GM23248 (cell line): ENCODE data around the gene LIMS2. TPM values are rescaled to one million over a fixed set of nuclear protein-coding genes. Genes with fewer than 3 reads are reported as not detected.

Experiments
- DNase-seq: peaks from one replicate; pipeline ENCODE4 v3.0.0-alpha.2; 2015
- H2AFZ ChIP-seq: fragments of 200-600 bp; sonication (generic); 2 replicates; pipeline ENCODE4 v1.6.1; 2016; ENCODE audit warnings: antibody characterized with exemption
- H3F3A ChIP-seq: fragments of 200-600 bp; sonication (generic); 2 replicates; pipeline ENCODE4 v1.6.1; 2016; ENCODE audit warnings: mild to moderate bottlenecking, antibody characterized with exemption, mixed run types; ENCODE audit not compliant: insufficient read depth
- H3K27ac ChIP-seq: fragments of 200-600 bp; sonication (generic); 2 replicates; pipeline ENCODE4 v1.5.1; 2016; ENCODE audit warnings: mild to moderate bottlenecking
- H3K27me3 ChIP-seq: fragments of 200-600 bp; sonication (generic); replicated peaks from 2 replicates; pipeline ENCODE4 v1.6.1; 2016; ENCODE audit warnings: mild to moderate bottlenecking; ENCODE audit not compliant: insufficient read depth
- H3K36me3 ChIP-seq: fragments of 200-600 bp; sonication (generic); 2 replicates; pipeline ENCODE4 v1.6.1; 2016; ENCODE audit warnings: low read depth, mild to moderate bottlenecking
- H3K4me1 ChIP-seq: fragments of 200-600 bp; sonication (generic); 2 replicates; pipeline ENCODE4 v1.6.1; 2016; ENCODE audit warnings: mild to moderate bottlenecking; ENCODE audit not compliant: insufficient read depth
- H3K4me2 ChIP-seq: fragments of 200-600 bp; sonication (generic); one replicate; pipeline ENCODE4 v1.6.1; 2016; ENCODE audit warnings: mild to moderate bottlenecking; ENCODE audit not compliant: unreplicated experiment
- H3K4me3 ChIP-seq: fragments of 200-600 bp; sonication (generic); 2 replicates; pipeline ENCODE4 v1.5.1; 2016; ENCODE audit warnings: mild to moderate bottlenecking
- H3K79me2 ChIP-seq: fragments of 200-600 bp; sonication (generic); 2 replicates; pipeline ENCODE4 v1.6.1; 2016; ENCODE audit warnings: mild to moderate bottlenecking; ENCODE audit not compliant: insufficient read depth
- H3K9ac ChIP-seq: fragments of 200-600 bp; sonication (generic); 2 replicates; pipeline ENCODE4 v1.6.1; 2016; ENCODE audit warnings: mild to moderate bottlenecking
- H3K9me2 ChIP-seq: fragments of 200-600 bp; sonication (generic); 2 replicates; pipeline ENCODE4 v1.6.1; 2016; ENCODE audit warnings: mixed run types, mild to moderate bottlenecking, moderate library complexity; ENCODE audit not compliant: insufficient read depth
- H3K9me3 ChIP-seq: fragments of 200-600 bp; sonication (generic); one replicate; pipeline ENCODE4 v1.6.1; 2017; ENCODE audit warnings: low read depth
- H4K20me1 ChIP-seq: fragments of 200-600 bp; sonication (generic); 2 replicates; pipeline ENCODE4 v1.6.0; 2016; ENCODE audit not compliant: insufficient read depth
- EZH2 ChIP-seq: fragments of 200-600 bp; sonication (generic); IDR thresholded peaks from 2 replicates; pipeline ENCODE4 v1.6.1; 2018; ENCODE audit warnings: antibody characterized with exemption, mild to moderate bottlenecking; ENCODE audit not compliant: insufficient read depth, poor library complexity, severe bottlenecking
- EZH2phosphoT487 ChIP-seq: fragments of 200-600 bp; sonication (generic); IDR thresholded peaks from 2 replicates; pipeline ENCODE4 v1.6.1; 2018; ENCODE audit warnings: antibody characterized with exemption, moderate library complexity, mild to moderate bottlenecking, low read depth; ENCODE audit not compliant: insufficient read depth
- WGBS, 2 experiments: methylation state at CpG; one replicate each; pipeline ENCODE4 v1.1.6; 2015 to 2017; ENCODE audit warnings: low lambda C conversion rate in 2 of 2, low coverage in 1 of 2; ENCODE audit errors: missing lambda C conversion rate in 2 of 2; 5-methylcytosine and 5-hydroxymethylcytosine counted together
- in situ Hi-C: fragments of 300-500 bp; cut with MboI; formaldehyde crosslinking; loops from 2 replicates; pipeline ENCODE4 v1.15.0; 2020
- polyA plus RNA-seq: library from polyadenylated mRNA; unstranded; fragments of >200 nt; fragmentation: Nextera tagmentation; extraction: Ambion mirVana; gene quantifications from 2 replicates; pipeline ENCODE4 v1.2.1, GENCODE V29; 2016
- total RNA-seq: library from RNA; depleted of rRNA; stranded (reverse); fragments of >200 nt; shearing (Covaris generic); gene quantifications from 2 replicates; pipeline ENCODE4 v1.2.3, GENCODE V29; 2014

LIMS2 gene
- total and polyA plus RNA-seq, 2 experiments from 2014 or later = 7.2 to 30.4 TPM

GRCh38 chr2:127658146-127658545 is 17.2 kb downstream of the LIMS2 start:
- Histone ChIP-seq H3K4me3 (no peak overlapping the region), H3K9ac (no peak overlapping the region), H3K36me3 (no peaks in the 10 kb centered on the region), H3F3A (no peaks in the 10 kb centered on the region), H3K4me2 (no peak overlapping the region), H3K9me3 (no peaks in the 10 kb centered on the region), H3K27me3 (no peaks in the 10 kb centered on the region), H3K79me2 (peaks cover 12% of the 10 kb centered on the region), H2AFZ (no peak overlapping the region), H3K9me2 (no peaks in the 10 kb centered on the region), H3K4me1 (peaks cover 16% of the 10 kb centered on the region), H4K20me1 (no peaks in the 10 kb centered on the region), H3K27ac (no peak overlapping the region)
- in situ Hi-C loops = no loop called here
- TF ChIP-seq EZH2phosphoT487 (no peak), EZH2 (no peak)
- DNase-seq = no peak
- 75% methylated on average over 6 of the region's 6 CpGs for WGBS, 2 experiments

GRCh38 chr2:127657232-127657595 is 18.1 kb downstream of the LIMS2 start:
- Histone ChIP-seq H3K4me1 (peaks cover 15% of the 10 kb centered on the region), H3K4me3 (no peak overlapping the region), H3K4me2 (no peak overlapping the region), H3K27me3 (no peaks in the 10 kb centered on the region), H3K27ac (no peak overlapping the region), H3K9me2 (no peaks in the 10 kb centered on the region), H3K36me3 (no peaks in the 10 kb centered on the region), H3K9ac (no peak overlapping the region), H2AFZ (no peak overlapping the region), H4K20me1 (no peaks in the 10 kb centered on the region), H3K79me2 (peaks cover 6% of the 10 kb centered on the region; the same call in 1 of the 2 replicates), H3F3A (no peaks in the 10 kb centered on the region), H3K9me3 (no peaks in the 10 kb centered on the region)
- in situ Hi-C loops = no loop called here
- WGBS, 2 experiments = 89 to 90% methylated on average over 16 to 17 of the region's 17 CpGs
- no peak for TF ChIP-seq EZH2
- DNase-seq = no peak

- Histone ChIP-seq H3K4me2 (no peak overlapping the region), H4K20me1 (no peaks in the 10 kb centered on the region), H3K9me3 (no peaks in the 10 kb centered on the region), H3K4me3 (no peak overlapping the region), H2AFZ (no peak overlapping the region), H3K27me3 (no peaks in the 10 kb centered on the region), H3K27ac (no peak overlapping the region), H3K9ac (no peak overlapping the region), H3K4me1 (peaks cover 10% of the 10 kb centered on the region), H3K79me2 (peaks cover 6% of the 10 kb centered on the region; the same call in 1 of the 2 replicates), H3K9me2 (no peaks in the 10 kb centered on the region), H3F3A (no peaks in the 10 kb centered on the region), H3K36me3 (no peaks in the 10 kb centered on the region)
- in situ Hi-C loops = no loop called here
- WGBS, 2 experiments = 88 to 92% methylated on average over 14 to 15 of the region's 15 CpGs
- DNase-seq = no peak
- TF ChIP-seq EZH2 (no peak), EZH2phosphoT487 (no peak)
Measured at GRCh38 chr2:127656569-127657231, 18.6 kb downstream of the LIMS2 start.

- 73 to 79% methylated on average over 16 of the region's 16 CpGs for WGBS, 2 experiments
- Histone ChIP-seq H4K20me1 (no peaks in the 10 kb centered on the region), H3K27ac (no peak overlapping the region), H3K9ac (no peak overlapping the region), H3K4me2 (no peak overlapping the region), H3K4me1 (no peaks in the 10 kb centered on the region), H3K27me3 (no peaks in the 10 kb centered on the region), H3K9me3 (no peaks in the 10 kb centered on the region), H3K36me3 (no peaks in the 10 kb centered on the region), H3F3A (no peaks in the 10 kb centered on the region), H3K79me2 (peaks cover 4% of the 10 kb centered on the region; the same call in 1 of the 2 replicates), H2AFZ (no peak overlapping the region), H3K4me3 (no peak overlapping the region), H3K9me2 (no peaks in the 10 kb centered on the region)
- TF ChIP-seq EZH2phosphoT487 (no peak), EZH2 (no peak)
- no peak for DNase-seq
- in situ Hi-C loops = no loop called here
Measured at GRCh38 chr2:127655209-127656073, 19.9 kb downstream of the LIMS2 start.
